HCT116 (cell line): ENCODE measurements around the gene ITSN1. TPM values are rescaled to one million over a fixed set of nuclear protein-coding genes. Genes with fewer than 3 reads are reported as not detected.

Experiments
- ATAC-seq: fragments of 200-7000 bp; cut with Tn5 transposase; 2 replicates; pipeline ENCODE4 v1.9.1; 2020; ENCODE audit warnings: mild to moderate bottlenecking, moderate library complexity
- BruUV-seq: library from RNA; stranded (reverse); fragments of 400-500 nt; replicated peaks from 2 replicates; lab custom pipeline; 2021; lab: Mats Ljungman, UMichigan
- CTCF ChIA-PET: fragments of 300-600 bp; sonication (Branson Sonifier 250); formaldehyde crosslinking; loops from one replicate; lab custom pipeline; 2021; ENCODE audit warnings: antibody characterized with exemption; lab: Charles Lee
- POLR2A ChIA-PET: fragments of 300-600, 350-600 bp; sonication (Branson Sonifier 250); formaldehyde crosslinking; loops from one replicate; lab custom pipeline; 2021; ENCODE audit warnings: antibody characterized with exemption; lab: Charles Lee
- RAD21 ChIA-PET, 2 experiments: fragments of 300-600 bp; sonication (Branson Sonifier 250); formaldehyde crosslinking; loops; one replicate each; lab custom pipeline; 2023; ENCODE audit warnings: low total read pairs in 2 of 2; ENCODE audit not compliant: uncharacterized antibody in 2 of 2, unreplicated experiment in 2 of 2, low non-redundant PET in 1 of 2; lab: Charles Lee
- DNase-seq: peaks from one replicate; pipeline ENCODE4 v3.0.0-alpha.2; 2010; ENCODE audit warnings: low read depth, low spot score
- H2AFZ ChIP-seq: fragments of 200-600 bp; shearing (Covaris generic), sonication (generic); 2 replicates; pipeline ENCODE4 v1.6.1; 2017; ENCODE audit warnings: low read depth, mixed run types, mixed read lengths, antibody characterized with exemption, low read length; ENCODE audit not compliant: poor library complexity, severe bottlenecking
- H3K27ac ChIP-seq: 2 replicates; pipeline ENCODE4 v1.5.1; 2012; ENCODE audit warnings: low read depth, low read length
- H3K27me3 ChIP-seq: fragments of 200-600 bp; sonication (generic); 2 replicates; pipeline ENCODE4 v1.6.1; 2016; ENCODE audit warnings: mixed run types, low read length, mixed read lengths; ENCODE audit not compliant: insufficient read depth
- H3K36me3 ChIP-seq, 2 experiments: fragments of 200-500 bp in 1 of 2; fragments of 200-600 bp in 1 of 2; sonication (Bioruptor generic) in 1 of 2; sonication (generic) in 1 of 2; 2 replicates each; pipeline versions ENCODE4 v1.5.1 to v1.6.1; 2014 to 2016; ENCODE audit warnings: low read length in 2 of 2, inconsistent platforms in 1 of 2, mixed read lengths in 1 of 2, mixed run types in 1 of 2; ENCODE audit not compliant: insufficient read depth in 2 of 2, control insufficient read depth in 1 of 2
- H3K4me1 ChIP-seq, 2 experiments: fragments of 200-600 bp in 1 of 2; sonication (generic) in 1 of 2; 2 replicates each; pipeline versions ENCODE4 v1.5.1 to v1.6.1; 2012 to 2017; ENCODE audit warnings: low read length in 2 of 2, inconsistent platforms in 1 of 2, mild to moderate bottlenecking in 1 of 2, mixed read lengths in 1 of 2, mixed run types in 1 of 2, moderate library complexity in 1 of 2; ENCODE audit not compliant: insufficient read depth in 2 of 2, control insufficient read depth in 1 of 2
- H3K4me2 ChIP-seq: fragments of 200-600 bp; sonication (generic); 2 replicates; pipeline ENCODE4 v1.6.1; 2017; ENCODE audit warnings: mixed run types, low read length, mixed read lengths
- H3K4me3 ChIP-seq, 2 experiments: fragments of 200-600 bp in 1 of 2; sonication (generic) in 1 of 2; replicated peaks in 1 of 2; 2 replicates each; pipeline ENCODE4 v1.5.1; 2011 to 2016; ENCODE audit warnings: low read length in 2 of 2, control low read depth in 1 of 2, low read depth in 1 of 2, mild to moderate bottlenecking in 1 of 2, mixed read lengths in 1 of 2, mixed run types in 1 of 2
- H3K79me2 ChIP-seq: fragments of 200-600 bp; sonication (generic); 2 replicates; pipeline ENCODE4 v1.6.1; 2017; ENCODE audit warnings: mild to moderate bottlenecking, mixed run types, low read length, moderate library complexity, mixed read lengths; ENCODE audit not compliant: insufficient read depth
- H3K9ac ChIP-seq: fragments of 200-600 bp; sonication (generic); 2 replicates; pipeline ENCODE4 v1.6.1; 2016; ENCODE audit warnings: low read length, mixed read lengths
- H3K9me2 ChIP-seq: fragments of 200-600 bp; sonication (generic), shearing (Covaris generic); 2 replicates; pipeline ENCODE4 v1.6.1; 2017; ENCODE audit warnings: mixed run types, mild to moderate bottlenecking, moderate library complexity; ENCODE audit not compliant: insufficient read depth
- H3K9me3 ChIP-seq, 2 experiments: fragments of 200-500 bp in 1 of 2; fragments of 200-600 bp in 1 of 2; sonication (Bioruptor generic) in 1 of 2; sonication (generic) in 1 of 2; 2 replicates each; pipeline ENCODE4 v1.6.1; 2014 to 2017; ENCODE audit warnings: low read length in 2 of 2, mixed read lengths in 2 of 2, inconsistent platforms in 1 of 2, low read depth in 1 of 2, mild to moderate bottlenecking in 1 of 2, mixed run types in 1 of 2, moderate library complexity in 1 of 2; ENCODE audit not compliant: control insufficient read depth in 1 of 2, insufficient read depth in 1 of 2
- H4K20me1 ChIP-seq: fragments of 200-600 bp; sonication (generic), shearing (Covaris generic); 2 replicates; pipeline ENCODE4 v1.6.1; 2017; ENCODE audit warnings: mixed run types, mild to moderate bottlenecking, moderate library complexity; ENCODE audit not compliant: insufficient read depth
- CBX3 ChIP-seq: IDR thresholded peaks from 2 replicates; pipeline ENCODE4 v1.6.1; 2012; ENCODE audit warnings: low read depth
- EGR1 ChIP-seq: IDR thresholded peaks from 2 replicates; pipeline ENCODE4 v1.6.1; 2012; ENCODE audit warnings: low read depth
- EZH2 ChIP-seq: fragments of 200-600 bp; sonication (generic); IDR thresholded peaks from 2 replicates; pipeline ENCODE4 v1.6.1; 2017; ENCODE audit warnings: antibody characterized with exemption, mixed run types
- EZH2phosphoT487 ChIP-seq: fragments of 200-600 bp; IDR thresholded peaks from 2 replicates; pipeline ENCODE4 v1.6.1; 2018; ENCODE audit warnings: antibody characterized with exemption, borderline replicate concordance
- FOSL1 ChIP-seq: IDR thresholded peaks from 2 replicates; pipeline ENCODE4 v1.6.1; 2012; ENCODE audit warnings: low read depth
- MAX ChIP-seq: IDR thresholded peaks from 2 replicates; pipeline ENCODE4 v1.6.1; 2012
- POLR2AphosphoS5 ChIP-seq: IDR thresholded peaks from 2 replicates; pipeline ENCODE4 v1.6.1; 2011; ENCODE audit warnings: mild to moderate bottlenecking, low read depth, low read length, moderate library complexity
- RAD21 ChIP-seq: IDR thresholded peaks from 2 replicates; pipeline ENCODE4 v1.6.1; 2012; ENCODE audit warnings: low read depth, mild to moderate bottlenecking
- YY1 ChIP-seq: IDR thresholded peaks from 2 replicates; pipeline ENCODE4 v1.6.1; 2011; ENCODE audit warnings: low read length, low read depth, moderate library complexity, mild to moderate bottlenecking; ENCODE audit not compliant: insufficient replicate concordance; ENCODE audit errors: extremely low read depth
- ZFX ChIP-seq: fragments of 450-650 bp; IDR thresholded peaks from 2 replicates; pipeline ENCODE4 v1.6.1; 2017
- ZNF274 ChIP-seq: fragments of 200-500 bp; sonication (Bioruptor generic); IDR thresholded peaks from 2 replicates; pipeline ENCODE4 v1.6.1; 2014; ENCODE audit warnings: mild to moderate bottlenecking, low read depth, low read length, inconsistent platforms
- intact Hi-C: fragments of 100-400 bp; cut with micrococcal nuclease; formaldehyde crosslinking; loops from 2 replicates; pipeline ENCODE4 v1.10.0; 2022
- total RNA-seq: library from RNA; stranded (reverse); gene quantifications from one replicate; pipeline ENCODE4 v1.2.1, GENCODE V29; 2021; ENCODE audit not compliant: unreplicated experiment
- TF ChIP-seq, protein P1 (sequence below), 3 experiments: fragments of 200-600 bp in 1 of 3; sonication (generic) in 1 of 3; IDR thresholded peaks in 2 of 3; conservative IDR thresholded peaks in 1 of 3; 2 replicates each; pipeline ENCODE4 v1.5.1; 2012 to 2017; ENCODE audit warnings: low read depth in 2 of 3, low read length in 2 of 3, antibody characterized with exemption in 1 of 3, borderline replicate concordance in 1 of 3, control low read depth in 1 of 3, mild to moderate bottlenecking in 1 of 3, mixed read lengths in 1 of 3, mixed run types in 1 of 3, moderate library complexity in 1 of 3; ENCODE audit not compliant: insufficient read depth in 1 of 3
- TF ChIP-seq, protein P2 (sequence below): IDR thresholded peaks from 2 replicates; pipeline ENCODE4 v1.6.1; 2012; ENCODE audit warnings: low read depth

The ITSN1 gene
- total RNA-seq, 1 experiment from 2014 or later: 25.8 TPM

- no peak for DNase-seq
- H2AFZ ChIP-seq: no peak overlapping the region
- CTCF ChIA-PET: interaction anchor here (3.9 kb wide), 1 partner anchor 298 kb away, joined by 15 read pairs; no protein-coding TSS in a partner anchor
- POLR2A ChIA-PET: no interaction called here
- ATAC-seq: no peak
- H3K4me2 ChIP-seq: no peak overlapping the region
- H3K9ac ChIP-seq: no peak overlapping the region
- BruUV-seq: no TSS peak
- no peaks in the 10 kb centered on the region for H3K27me3 ChIP-seq
- no peaks in the 10 kb centered on the region for H3K9me2 ChIP-seq
- no peaks in the 10 kb centered on the region for H3K9me3 ChIP-seq
- intact Hi-C loops: loop anchor here (5.0 to 10.0 kb wide), 2 partner anchors 259 to 297 kb away; partner anchors contain the start of genes CRYZL1 and ITSN1
- no peaks in the 10 kb centered on the region for H3K4me1 ChIP-seq
- RAD21 ChIA-PET: no interaction called here
- 0 out of 2 replicates have a peak, but pooled peaks cover 5% of the 10 kb centered on the region for H3K79me2 ChIP-seq
- no peak overlapping the region for H3K4me3 ChIP-seq
- no peaks in the 10 kb centered on the region for H4K20me1 ChIP-seq
- TF ChIP-seq EZH2 (no peak), FOSL1 (no peak), RAD21 (no peak), EGR1 (no peak), MAX (no peak), ZFX (no peak), ZNF274 (no peak), YY1 (no peak), CBX3 (no peak), POLR2AphosphoS5 (no peak), EZH2phosphoT487 (no peak)
- TF ChIP-seq, protein P1, sequence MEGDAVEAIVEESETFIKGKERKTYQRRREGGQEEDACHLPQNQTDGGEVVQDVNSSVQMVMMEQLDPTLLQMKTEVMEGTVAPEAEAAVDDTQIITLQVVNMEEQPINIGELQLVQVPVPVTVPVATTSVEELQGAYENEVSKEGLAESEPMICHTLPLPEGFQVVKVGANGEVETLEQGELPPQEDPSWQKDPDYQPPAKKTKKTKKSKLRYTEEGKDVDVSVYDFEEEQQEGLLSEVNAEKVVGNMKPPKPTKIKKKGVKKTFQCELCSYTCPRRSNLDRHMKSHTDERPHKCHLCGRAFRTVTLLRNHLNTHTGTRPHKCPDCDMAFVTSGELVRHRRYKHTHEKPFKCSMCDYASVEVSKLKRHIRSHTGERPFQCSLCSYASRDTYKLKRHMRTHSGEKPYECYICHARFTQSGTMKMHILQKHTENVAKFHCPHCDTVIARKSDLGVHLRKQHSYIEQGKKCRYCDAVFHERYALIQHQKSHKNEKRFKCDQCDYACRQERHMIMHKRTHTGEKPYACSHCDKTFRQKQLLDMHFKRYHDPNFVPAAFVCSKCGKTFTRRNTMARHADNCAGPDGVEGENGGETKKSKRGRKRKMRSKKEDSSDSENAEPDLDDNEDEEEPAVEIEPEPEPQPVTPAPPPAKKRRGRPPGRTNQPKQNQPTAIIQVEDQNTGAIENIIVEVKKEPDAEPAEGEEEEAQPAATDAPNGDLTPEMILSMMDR (IDR thresholded peaks at IDR 0.05 in 2 of 3, conservative IDR thresholded peaks at IDR 0.05 in 1 of 3; ENCODE audit: borderline replicate concordance in 1 of 3, insufficient read depth in 1 of 3, low read depth in 2 of 3, low read length in 2 of 3): no peak
- TF ChIP-seq, protein P2, sequence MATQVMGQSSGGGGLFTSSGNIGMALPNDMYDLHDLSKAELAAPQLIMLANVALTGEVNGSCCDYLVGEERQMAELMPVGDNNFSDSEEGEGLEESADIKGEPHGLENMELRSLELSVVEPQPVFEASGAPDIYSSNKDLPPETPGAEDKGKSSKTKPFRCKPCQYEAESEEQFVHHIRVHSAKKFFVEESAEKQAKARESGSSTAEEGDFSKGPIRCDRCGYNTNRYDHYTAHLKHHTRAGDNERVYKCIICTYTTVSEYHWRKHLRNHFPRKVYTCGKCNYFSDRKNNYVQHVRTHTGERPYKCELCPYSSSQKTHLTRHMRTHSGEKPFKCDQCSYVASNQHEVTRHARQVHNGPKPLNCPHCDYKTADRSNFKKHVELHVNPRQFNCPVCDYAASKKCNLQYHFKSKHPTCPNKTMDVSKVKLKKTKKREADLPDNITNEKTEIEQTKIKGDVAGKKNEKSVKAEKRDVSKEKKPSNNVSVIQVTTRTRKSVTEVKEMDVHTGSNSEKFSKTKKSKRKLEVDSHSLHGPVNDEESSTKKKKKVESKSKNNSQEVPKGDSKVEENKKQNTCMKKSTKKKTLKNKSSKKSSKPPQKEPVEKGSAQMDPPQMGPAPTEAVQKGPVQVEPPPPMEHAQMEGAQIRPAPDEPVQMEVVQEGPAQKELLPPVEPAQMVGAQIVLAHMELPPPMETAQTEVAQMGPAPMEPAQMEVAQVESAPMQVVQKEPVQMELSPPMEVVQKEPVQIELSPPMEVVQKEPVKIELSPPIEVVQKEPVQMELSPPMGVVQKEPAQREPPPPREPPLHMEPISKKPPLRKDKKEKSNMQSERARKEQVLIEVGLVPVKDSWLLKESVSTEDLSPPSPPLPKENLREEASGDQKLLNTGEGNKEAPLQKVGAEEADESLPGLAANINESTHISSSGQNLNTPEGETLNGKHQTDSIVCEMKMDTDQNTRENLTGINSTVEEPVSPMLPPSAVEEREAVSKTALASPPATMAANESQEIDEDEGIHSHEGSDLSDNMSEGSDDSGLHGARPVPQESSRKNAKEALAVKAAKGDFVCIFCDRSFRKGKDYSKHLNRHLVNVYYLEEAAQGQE: no peak
- H3K27ac ChIP-seq: no peak overlapping the region
- peaks cover 41 to 46% of the 10 kb centered on the region in 2 experiments; a peak in 3 of 4 replicates for H3K36me3 ChIP-seq
Observed at GRCh38 chr21:33904041-33904440, 261.7 kb downstream of the ITSN1 start.
